Pancreas (tissue), 10 donors: ENCODE results near the gene PA2G4. TPM values are rescaled to one million over a fixed set of nuclear protein-coding genes. Genes with fewer than 3 reads are reported as not detected.

ENCODE experiments used
- ATAC-seq, 4 donors: fragments of 200-7000 bp; cut with Tn5 transposase; one replicate each; pipeline versions ENCODE4 v1.8.0 to v1.9.1; 2020; ENCODE audit warnings: mild to moderate bottlenecking in 4 of 4, moderate library complexity in 4 of 4
- DNase-seq, 6 donors: peaks; one replicate each; pipeline ENCODE4 v3.0.0-alpha.2; 2020
- FAIRE-seq: peaks from 2 replicates; lab custom pipeline; 2012; peaks lifted over from hg19 to GRCh38; lab: Jason Lieb, UNC
- H3K27ac ChIP-seq, 4 donors: fragments of 200-600 bp; sonication (generic); 1 replicate in 3 of 4; 2 replicates in 1 of 4; pipeline versions ENCODE4 v1.5.0 to v1.8.0; 2020
- H3K27me3 ChIP-seq, 4 donors: fragments of 200-600 bp; one replicate each; pipeline ENCODE4 v1.8.0; 2021
- H3K36me3 ChIP-seq, 3 donors: fragments of 200-600 bp; sonication (generic) in 1 of 3; one replicate each; pipeline versions ENCODE4 v1.5.0 to v1.8.0; 2020 to 2021
- H3K4me1 ChIP-seq, 3 donors: fragments of 200-600 bp; one replicate each; pipeline ENCODE4 v1.8.0; 2021
- H3K4me3 ChIP-seq, 4 donors: fragments of 200-600 bp; sonication (generic) in 2 of 4; one replicate each; pipeline versions ENCODE4 v1.5.0 to v1.8.0; 2020 to 2021
- H3K9me3 ChIP-seq, 4 donors: fragments of 200-600 bp; one replicate each; pipeline ENCODE4 v1.8.0; 2021
- WGBS, 2 donors: extraction: QIAGEN DNeasy Blood & Tissue Kit; methylation state at CpG; one replicate each; pipeline ENCODE4 v1.1.7; 2013; 5-methylcytosine and 5-hydroxymethylcytosine counted together
- intact Hi-C, 3 donors: fragments of 100-400 bp; cut with DNase I; formaldehyde crosslinking; loops; one replicate each; pipeline versions ENCODE4 v1.11.1 to v1.14.2; 2022
- polyA plus RNA-seq, 2 donors: library from polyadenylated mRNA; stranded (reverse); fragments of 200-250 nt; gene quantifications; one replicate each; pipeline ENCODE4 v1.2.3, GENCODE V29; 2013
- total RNA-seq, 6 donors: library from RNA; stranded (reverse); fragmentation: NEBNext Ultra II Directional in 4 of 6; extraction: Animal tissue kit (Norgen Biotek cat#: 25700) in 4 of 6; gene quantifications; one replicate each; pipeline versions ENCODE4 v1.2.1 to v1.2.4, GENCODE V29; 2021 to 2023
- TF ChIP-seq, protein P1 (sequence below), 4 donors: fragments of 200-600 bp; sonication (generic) in 3 of 4; IDR thresholded peaks; one replicate each; pipeline versions ENCODE4 v1.5.0 to v1.8.0; 2021; ENCODE audit warnings: antibody characterized with exemption in 4 of 4
- donor health status: healthy with polysubstance abuse.
- donor health status: DM: no; HTN: no; CAD: no; lungs with moderate emphysema.
- donor health status: DM: no; HTN: no; CAD: no.
- donor health status: control.
- donor health status: control.
- donor health status: Bipolar disorder and iron deficiency.
- donor health status: DM: yes; HTN: yes; CAD: no.
- donor health status: DM: no; HTN: no; CAD: no.
- donor health status: DM: no; HTN: no; CAD: no.
- donor health status: DM: yes; HTN: yes; CAD: no.

The PA2G4 gene
- total and polyA plus RNA-seq, 8 donors = 30.1 to 59.8 (median 41.8) TPM

GRCh38 chr12:56141946-56142784, 37.8 kb downstream of the PA2G4 start:
- Histone ChIP-seq H3K4me3 (no peak overlapping the region), H3K9me3 (no peaks in the 10 kb centered on the region), H3K27me3 (no peaks in the 10 kb centered on the region), H3K4me1 (peaks cover 0 to 12% (median 12%) of the 10 kb centered on the region in 3 donors), H3K36me3 (peaks cover 0 to 72% (median 15%) of the 10 kb centered on the region in 3 donors), H3K27ac (no peak overlapping the region)
- no peak for ATAC-seq
- no peak for DNase-seq
- WGBS, 2 donors = 89 to 91% methylated on average over 19 of the region's 19 CpGs
- intact Hi-C loops = no loop called here
- TF ChIP-seq, protein P1, sequence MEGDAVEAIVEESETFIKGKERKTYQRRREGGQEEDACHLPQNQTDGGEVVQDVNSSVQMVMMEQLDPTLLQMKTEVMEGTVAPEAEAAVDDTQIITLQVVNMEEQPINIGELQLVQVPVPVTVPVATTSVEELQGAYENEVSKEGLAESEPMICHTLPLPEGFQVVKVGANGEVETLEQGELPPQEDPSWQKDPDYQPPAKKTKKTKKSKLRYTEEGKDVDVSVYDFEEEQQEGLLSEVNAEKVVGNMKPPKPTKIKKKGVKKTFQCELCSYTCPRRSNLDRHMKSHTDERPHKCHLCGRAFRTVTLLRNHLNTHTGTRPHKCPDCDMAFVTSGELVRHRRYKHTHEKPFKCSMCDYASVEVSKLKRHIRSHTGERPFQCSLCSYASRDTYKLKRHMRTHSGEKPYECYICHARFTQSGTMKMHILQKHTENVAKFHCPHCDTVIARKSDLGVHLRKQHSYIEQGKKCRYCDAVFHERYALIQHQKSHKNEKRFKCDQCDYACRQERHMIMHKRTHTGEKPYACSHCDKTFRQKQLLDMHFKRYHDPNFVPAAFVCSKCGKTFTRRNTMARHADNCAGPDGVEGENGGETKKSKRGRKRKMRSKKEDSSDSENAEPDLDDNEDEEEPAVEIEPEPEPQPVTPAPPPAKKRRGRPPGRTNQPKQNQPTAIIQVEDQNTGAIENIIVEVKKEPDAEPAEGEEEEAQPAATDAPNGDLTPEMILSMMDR (IDR thresholded peaks at IDR 0.05) = no peak
- no peak for FAIRE-seq

- Histone ChIP-seq H3K9me3 (no peaks in the 10 kb centered on the region), H3K4me1 (peaks cover 0 to 12% (median 12%) of the 10 kb centered on the region in 3 donors), H3K27me3 (no peaks in the 10 kb centered on the region), H3K4me3 (no peak overlapping the region), H3K27ac (no peak overlapping the region), H3K36me3 (peaks cover 0 to 62% (median 12%) of the 10 kb centered on the region in 3 donors)
- intact Hi-C loops = no loop called here
- TF ChIP-seq, protein P1 (IDR thresholded peaks at IDR 0.05) = no peak
- no peak for FAIRE-seq
- ATAC-seq = no peak
- WGBS, 2 donors = 85 to 89% methylated on average over 4 of the region's 4 CpGs
- DNase-seq = no peak
Measured at GRCh38 chr12:56143217-56143616, 38.9 kb downstream of the PA2G4 start.

- Histone ChIP-seq H3K4me1 (peaks cover 0 to 12% (median 12%) of the 10 kb centered on the region in 3 donors), H3K4me3 (no peak overlapping the region), H3K27me3 (no peaks in the 10 kb centered on the region), H3K9me3 (no peaks in the 10 kb centered on the region), H3K27ac (no peak overlapping the region), H3K36me3 (peaks cover 0 to 55% (median 10%) of the 10 kb centered on the region in 3 donors)
- ATAC-seq (no peak), DNase-seq (no peak), FAIRE-seq (no peak)
- intact Hi-C loops = no loop called here
- TF ChIP-seq, protein P1 (IDR thresholded peaks at IDR 0.05) = no peak
- WGBS, 2 donors = 89 to 93% methylated on average over 8 of the region's 8 CpGs
Measured at GRCh38 chr12:56143870-56144269, 39.5 kb downstream of the PA2G4 start.

DNA sequence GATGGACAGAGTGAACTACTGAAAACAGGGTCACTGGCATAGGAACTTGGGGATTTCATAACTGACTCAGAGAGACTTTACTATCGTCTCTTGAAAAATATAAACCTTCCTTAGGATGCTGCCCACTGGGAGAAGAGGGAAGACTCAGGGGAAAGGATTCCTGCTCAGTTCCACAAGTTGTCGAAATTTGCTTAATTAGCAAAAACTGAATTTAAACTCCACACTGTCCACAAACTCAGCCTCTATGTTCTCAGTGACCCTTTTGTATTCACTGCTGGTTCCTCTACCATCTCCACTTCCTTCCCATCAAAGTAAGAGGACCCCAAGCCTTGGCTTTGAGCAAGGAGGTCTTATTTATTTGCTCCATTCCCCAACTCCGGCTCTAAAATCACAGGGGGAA, 40.9 kb downstream of the PA2G4 start:
- 93 to 94% methylated on average over 3 of the region's 3 CpGs for WGBS, 2 donors
- DNase-seq (no peak), FAIRE-seq (no peak), ATAC-seq (no peak)
- no peaks in the 10 kb centered on the region for H3K9me3 ChIP-seq
- no peak overlapping the region for H3K27ac ChIP-seq
- H3K4me3 ChIP-seq = no peak overlapping the region
- H3K36me3 ChIP-seq = peaks cover 0 to 43% (median 10%) of the 10 kb centered on the region in 3 donors
- intact Hi-C loops = no loop called here
- H3K4me1 ChIP-seq = peaks cover 0 to 12% (median 12%) of the 10 kb centered on the region in 3 donors
- TF ChIP-seq, protein P1 (IDR thresholded peaks at IDR 0.05) = no peak
- H3K27me3 ChIP-seq = no peaks in the 10 kb centered on the region
